Measurements from ENCODE around the gene ATP6V1A. TPM values are rescaled to one million over a fixed set of nuclear protein-coding genes. Genes with fewer than 3 reads are reported as not detected.

The ATP6V1A gene
- total and polyA plus RNA-seq, 2 of the 13 experiments (the other 11 are each of a cell fraction or from before 2014, with no cell fraction given), result 23.4 to 95.1 TPM

- no peak for TF ChIP-seq SOX13 (IDR thresholded peaks at IDR 0.05)
- no peak for TF ChIP-seq SOX13 (CRISPR knock-in tag; conservative IDR thresholded peaks at IDR 0.05 in 1 of 2, IDR thresholded peaks at IDR 0.05 in 1 of 2)
- TF ChIP-seq ZNF34 (CRISPR knock-in tag; IDR thresholded peaks at IDR 0.05; ENCODE audit: borderline replicate concordance), result no peak
- no peak for TF ChIP-seq ZNF124 (CRISPR knock-in tag; IDR thresholded peaks at IDR 0.05)
- TF ChIP-seq MYNN (CRISPR knock-in tag; IDR thresholded peaks at IDR 0.05; ENCODE audit: low read depth), result no peak
- no peak for TF ChIP-seq ZNF777 (CRISPR knock-in tag; IDR thresholded peaks at IDR 0.05)
- no peak for TF ChIP-seq NCOA5 (CRISPR knock-in tag; IDR thresholded peaks at IDR 0.05)
- TF ChIP-seq, protein P1, sequence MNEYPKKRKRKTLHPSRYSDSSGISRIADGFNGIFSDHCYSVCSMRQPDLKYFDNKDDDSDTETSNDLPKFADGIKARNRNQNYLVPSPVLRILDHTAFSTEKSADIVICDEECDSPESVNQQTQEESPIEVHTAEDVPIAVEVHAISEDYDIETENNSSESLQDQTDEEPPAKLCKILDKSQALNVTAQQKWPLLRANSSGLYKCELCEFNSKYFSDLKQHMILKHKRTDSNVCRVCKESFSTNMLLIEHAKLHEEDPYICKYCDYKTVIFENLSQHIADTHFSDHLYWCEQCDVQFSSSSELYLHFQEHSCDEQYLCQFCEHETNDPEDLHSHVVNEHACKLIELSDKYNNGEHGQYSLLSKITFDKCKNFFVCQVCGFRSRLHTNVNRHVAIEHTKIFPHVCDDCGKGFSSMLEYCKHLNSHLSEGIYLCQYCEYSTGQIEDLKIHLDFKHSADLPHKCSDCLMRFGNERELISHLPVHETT (CRISPR knock-in tag; conservative IDR thresholded peaks at IDR 0.05), result no peak
- no peak for TF ChIP-seq ZNF816 (CRISPR knock-in tag; IDR thresholded peaks at IDR 0.05; ENCODE audit: borderline replicate concordance)
- TF ChIP-seq ZBTB20 (CRISPR knock-in tag; IDR thresholded peaks at IDR 0.05; ENCODE audit: borderline replicate concordance, low read depth), result no peak
- TF ChIP-seq KLF15 (CRISPR knock-in tag; IDR thresholded peaks at IDR 0.05; ENCODE audit: borderline replicate concordance), result no peak
- TF ChIP-seq TCF12 (IDR thresholded peaks at IDR 0.05), result no peak
- TF ChIP-seq TCF12 (CRISPR knock-in tag; IDR thresholded peaks at IDR 0.05), result no peak
These were observed 27.1 kb upstream of the ATP6V1A start (continued) for GRCh38 chr3:113719758-113720157.

GRCh38 chr3:113721636-113722035, 25.2 kb upstream of the ATP6V1A start:
- no peaks in the 10 kb centered on the region for H3K9me3 ChIP-seq (ENCODE audit: low read length)
- H3K4me2 ChIP-seq (ENCODE audit: low read depth, low read length), result no peak overlapping the region
- in situ Hi-C loops (cut with HindIII; ENCODE audit: extremely low pct_ligation_motif_present, low pct_unique_long_range_greater_than_20kb) (no loop called here), intact Hi-C loops (cut with micrococcal nuclease; ENCODE audit: unreplicated experiment) (no loop called here)
- no peak overlapping the region for H3K4me3 ChIP-seq (replicated peaks in 1 of 3; ENCODE audit: insufficient read depth in 1 of 3, low read depth in 2 of 3, low read length in 3 of 3)
- WGBS (ENCODE audit: low lambda C conversion rate), result 95% methylated on average over 3 of the region's 3 CpGs
- no peak for DNase-seq (ENCODE audit: low spot score)
- no peaks in the 10 kb centered on the region; the same call in 1 of the 2 replicates for H4K20me1 ChIP-seq (ENCODE audit: insufficient read depth, low read length)
- CTCF ChIA-PET (ENCODE audit: low intra/inter-chr PET ratio, low total read pairs), result no interaction called here
- BruUV-seq (replicated peaks), result no TSS peak
- TF ChIP-seq, protein P2, sequence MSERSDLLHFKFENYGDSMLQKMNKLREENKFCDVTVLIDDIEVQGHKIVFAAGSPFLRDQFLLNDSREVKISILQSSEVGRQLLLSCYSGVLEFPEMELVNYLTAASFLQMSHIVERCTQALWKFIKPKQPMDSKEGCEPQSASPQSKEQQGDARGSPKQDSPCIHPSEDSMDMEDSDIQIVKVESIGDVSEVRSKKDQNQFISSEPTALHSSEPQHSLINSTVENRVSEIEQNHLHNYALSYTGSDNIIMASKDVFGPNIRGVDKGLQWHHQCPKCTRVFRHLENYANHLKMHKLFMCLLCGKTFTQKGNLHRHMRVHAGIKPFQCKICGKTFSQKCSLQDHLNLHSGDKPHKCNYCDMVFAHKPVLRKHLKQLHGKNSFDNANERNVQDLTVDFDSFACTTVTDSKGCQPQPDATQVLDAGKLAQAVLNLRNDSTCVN (CRISPR knock-in tag; IDR thresholded peaks at IDR 0.05; ENCODE audit: borderline replicate concordance), result no peak
- TF ChIP-seq CREM (IDR thresholded peaks at IDR 0.05) (no peak), CREM (CRISPR knock-in tag; IDR thresholded peaks at IDR 0.05) (no peak), ZFP36L2 (CRISPR knock-in tag; IDR thresholded peaks at IDR 0.05) (no peak), ZNF510 (CRISPR knock-in tag; IDR thresholded peaks at IDR 0.05; ENCODE audit: low read depth) (no peak), HNRNPH1 (optimal IDR thresholded peaks at IDR 0.05; ENCODE audit: low read depth, low read length) (no peak), ZNF569 (CRISPR knock-in tag; IDR thresholded peaks at IDR 0.05; ENCODE audit: borderline replicate concordance) (no peak)
- POLR2A ChIA-PET, result no interaction called here
- no peaks in the 10 kb centered on the region for H3K27me3 ChIP-seq (ENCODE audit: control insufficient read depth in 1 of 2, insufficient read depth in 2 of 2, low read length in 2 of 2)
- no peaks in the 10 kb centered on the region for H3K4me1 ChIP-seq (ENCODE audit: insufficient read depth, low read length)
- H2AFZ ChIP-seq (ENCODE audit: low read length), result no peak overlapping the region
- peaks cover 25% of the 10 kb centered on the region for H3K79me2 ChIP-seq (ENCODE audit: insufficient read depth, low read length)
- H3K36me3 ChIP-seq (replicated peaks in 1 of 2; ENCODE audit: control insufficient read depth in 1 of 2, insufficient read depth in 2 of 2, low read length in 2 of 2), result peaks cover 9 to 40% of the 10 kb centered on the region in 2 experiments
- ATAC-seq, result no peak
- H3K27ac ChIP-seq (ENCODE audit: extremely low read length, insufficient read depth, low read length), result no peak overlapping the region
- H3K9ac ChIP-seq (ENCODE audit: insufficient read depth, low read depth, low read length), result no peak overlapping the region
- FAIRE-seq, result no peak
